Neural cell (in vitro differentiated cells): ENCODE measurements around the gene CD48. TPM values are rescaled to one million over a fixed set of nuclear protein-coding genes. Genes with fewer than 3 reads are reported as not detected.

Experiments
- H2AFZ ChIP-seq: fragments of 200-600, 300-800 bp; sonication (generic), shearing (Covaris generic); 2 replicates; pipeline ENCODE4 v1.6.0; 2014; ENCODE audit warnings: low read depth, mild to moderate bottlenecking, antibody characterized with exemption, low read length, moderate library complexity
- H3F3A ChIP-seq: fragments of 200-600 bp; shearing (Covaris generic); 2 replicates; pipeline ENCODE4 v1.6.1; 2016; ENCODE audit warnings: mild to moderate bottlenecking, moderate library complexity, mixed read lengths, antibody characterized with exemption, low read length; ENCODE audit not compliant: insufficient read depth, poor library complexity, severe bottlenecking
- H3K27ac ChIP-seq: fragments of 200-600, 300-800 bp; sonication (generic), shearing (Covaris generic); 2 replicates; pipeline ENCODE4 v1.5.1; 2014; ENCODE audit warnings: mild to moderate bottlenecking, low read length, moderate library complexity
- H3K27me3 ChIP-seq: fragments of 300-800, 200-600 bp; sonication (generic), shearing (Covaris generic); 2 replicates; pipeline ENCODE4 v1.6.0; 2014; ENCODE audit warnings: mild to moderate bottlenecking, low read depth, low read length, moderate library complexity; ENCODE audit not compliant: insufficient read depth
- H3K36me3 ChIP-seq: fragments of 300-800, 200-600 bp; sonication (generic), shearing (Covaris generic); 2 replicates; pipeline ENCODE4 v1.5.1; 2014; ENCODE audit warnings: mild to moderate bottlenecking, antibody characterized with exemption, low read length, moderate library complexity; ENCODE audit not compliant: insufficient read depth
- H3K4me2 ChIP-seq: fragments of 300-800, 200-600 bp; sonication (generic), shearing (Covaris generic); 2 replicates; pipeline ENCODE4 v1.6.0; 2014; ENCODE audit warnings: mild to moderate bottlenecking, low read length
- H3K4me3 ChIP-seq: fragments of 300-800, 200-600 bp; sonication (generic), shearing (Covaris generic); 2 replicates; pipeline ENCODE4 v1.5.1; 2014; ENCODE audit warnings: mild to moderate bottlenecking, low read length, moderate library complexity
- H3K79me2 ChIP-seq: fragments of 200-600 bp; shearing (Covaris generic); replicated peaks from 2 replicates; pipeline ENCODE4 v1.6.0; 2014; ENCODE audit warnings: mild to moderate bottlenecking, low read length, moderate library complexity; ENCODE audit not compliant: insufficient read depth
- H3K9ac ChIP-seq: fragments of 300-800, 200-600 bp; sonication (generic), shearing (Covaris generic); 2 replicates; pipeline ENCODE4 v1.6.1; 2016; ENCODE audit warnings: mild to moderate bottlenecking, low read length, mixed read lengths
- H3K9me2 ChIP-seq: fragments of 200-600 bp; shearing (Covaris generic); 2 replicates; pipeline ENCODE4 v1.6.1; 2016; ENCODE audit warnings: mild to moderate bottlenecking, low read length, mixed read lengths; ENCODE audit not compliant: insufficient read depth
- H3K9me3 ChIP-seq: fragments of 200-600, 300-800 bp; sonication (generic), shearing (Covaris generic); 2 replicates; pipeline ENCODE4 v1.6.1; 2016; ENCODE audit warnings: mild to moderate bottlenecking, mixed run types, low read length, moderate library complexity, mixed read lengths
- H4K20me1 ChIP-seq: fragments of 200-600 bp; shearing (Covaris generic); 2 replicates; pipeline ENCODE4 v1.6.1; 2016; ENCODE audit warnings: mild to moderate bottlenecking, mixed run types; ENCODE audit not compliant: insufficient read depth
- CTCF ChIP-seq: fragments of 450-650 bp; IDR thresholded peaks from 2 replicates; pipeline ENCODE4 v1.5.1; 2014; ENCODE audit warnings: antibody characterized with exemption, mild to moderate bottlenecking, moderate library complexity; ENCODE audit not compliant: poor library complexity, severe bottlenecking
- EP300 ChIP-seq: fragments of 450-650 bp; conservative IDR thresholded peaks from 2 replicates; pipeline ENCODE4 v1.6.1; 2014; ENCODE audit warnings: antibody characterized with exemption, mild to moderate bottlenecking, moderate library complexity; ENCODE audit not compliant: poor library complexity, severe bottlenecking
- EZH2 ChIP-seq: fragments of 200-600, 300-800 bp; shearing (Covaris generic), sonication (generic); IDR thresholded peaks from 2 replicates; pipeline ENCODE4 v1.6.1; 2014; ENCODE audit warnings: antibody characterized with exemption, low read length, borderline replicate concordance, mild to moderate bottlenecking; ENCODE audit not compliant: insufficient read depth, poor library complexity, severe bottlenecking
- MXI1 ChIP-seq: fragments of 450-650 bp; conservative IDR thresholded peaks from 2 replicates; pipeline ENCODE4 v1.6.1; 2014; ENCODE audit warnings: antibody characterized with exemption, mild to moderate bottlenecking; ENCODE audit not compliant: poor library complexity, severe bottlenecking
- POLR2AphosphoS5 ChIP-seq: IDR thresholded peaks from 2 replicates; pipeline ENCODE4 v1.6.1; 2012
- RAD21 ChIP-seq: fragments of 450-650 bp; conservative IDR thresholded peaks from 2 replicates; pipeline ENCODE4 v1.6.1; 2014; ENCODE audit warnings: antibody characterized with exemption, mild to moderate bottlenecking, moderate library complexity
- SMC3 ChIP-seq: fragments of 450-650 bp; conservative IDR thresholded peaks from 2 replicates; pipeline ENCODE4 v1.6.1; 2014; ENCODE audit warnings: antibody characterized with exemption, mild to moderate bottlenecking, moderate library complexity; ENCODE audit not compliant: poor library complexity
- TAF1 ChIP-seq: IDR thresholded peaks from 2 replicates; pipeline ENCODE4 v1.6.1; 2012; ENCODE audit warnings: low read depth
- polyA plus RNA-seq: library from polyadenylated mRNA; depleted of rRNA; stranded (reverse); fragments of >200 nt; gene quantifications from 2 replicates; pipeline ENCODE4 v1.2.3, GENCODE V29; 2014
- TF ChIP-seq, protein P1 (sequence below): IDR thresholded peaks from 2 replicates; pipeline ENCODE4 v1.6.1; 2012; ENCODE audit warnings: borderline replicate concordance

The CD48 gene
- polyA plus RNA-seq, 1 donor from 2014 or later, result not detected

- Histone ChIP-seq H3K9me3 (no peaks in the 10 kb centered on the region), H3K9me2 (no peaks in the 10 kb centered on the region), H3K4me3 (no peak overlapping the region), H3K36me3 (no peaks in the 10 kb centered on the region), H3K27ac (no peak overlapping the region), H3K9ac (no peak overlapping the region), H2AFZ (no peak overlapping the region), H3K79me2 (no peaks in the 10 kb centered on the region), H3K4me2 (no peak overlapping the region), H4K20me1 (no peaks in the 10 kb centered on the region), H3K27me3 (no peaks in the 10 kb centered on the region), H3F3A (no peaks in the 10 kb centered on the region)
- no peak for TF ChIP-seq EZH2
- TF ChIP-seq SMC3, result no peak
- TF ChIP-seq MXI1, result no peak
- TF ChIP-seq TAF1, result no peak
- TF ChIP-seq, protein P1, sequence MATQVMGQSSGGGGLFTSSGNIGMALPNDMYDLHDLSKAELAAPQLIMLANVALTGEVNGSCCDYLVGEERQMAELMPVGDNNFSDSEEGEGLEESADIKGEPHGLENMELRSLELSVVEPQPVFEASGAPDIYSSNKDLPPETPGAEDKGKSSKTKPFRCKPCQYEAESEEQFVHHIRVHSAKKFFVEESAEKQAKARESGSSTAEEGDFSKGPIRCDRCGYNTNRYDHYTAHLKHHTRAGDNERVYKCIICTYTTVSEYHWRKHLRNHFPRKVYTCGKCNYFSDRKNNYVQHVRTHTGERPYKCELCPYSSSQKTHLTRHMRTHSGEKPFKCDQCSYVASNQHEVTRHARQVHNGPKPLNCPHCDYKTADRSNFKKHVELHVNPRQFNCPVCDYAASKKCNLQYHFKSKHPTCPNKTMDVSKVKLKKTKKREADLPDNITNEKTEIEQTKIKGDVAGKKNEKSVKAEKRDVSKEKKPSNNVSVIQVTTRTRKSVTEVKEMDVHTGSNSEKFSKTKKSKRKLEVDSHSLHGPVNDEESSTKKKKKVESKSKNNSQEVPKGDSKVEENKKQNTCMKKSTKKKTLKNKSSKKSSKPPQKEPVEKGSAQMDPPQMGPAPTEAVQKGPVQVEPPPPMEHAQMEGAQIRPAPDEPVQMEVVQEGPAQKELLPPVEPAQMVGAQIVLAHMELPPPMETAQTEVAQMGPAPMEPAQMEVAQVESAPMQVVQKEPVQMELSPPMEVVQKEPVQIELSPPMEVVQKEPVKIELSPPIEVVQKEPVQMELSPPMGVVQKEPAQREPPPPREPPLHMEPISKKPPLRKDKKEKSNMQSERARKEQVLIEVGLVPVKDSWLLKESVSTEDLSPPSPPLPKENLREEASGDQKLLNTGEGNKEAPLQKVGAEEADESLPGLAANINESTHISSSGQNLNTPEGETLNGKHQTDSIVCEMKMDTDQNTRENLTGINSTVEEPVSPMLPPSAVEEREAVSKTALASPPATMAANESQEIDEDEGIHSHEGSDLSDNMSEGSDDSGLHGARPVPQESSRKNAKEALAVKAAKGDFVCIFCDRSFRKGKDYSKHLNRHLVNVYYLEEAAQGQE, result no peak
- TF ChIP-seq POLR2AphosphoS5, result no peak
- TF ChIP-seq CTCF, result no peak
- TF ChIP-seq EP300, result no peak
- TF ChIP-seq RAD21, result no peak
Measured at GRCh38 chr1:160720356-160721085, 8.9 kb upstream of the CD48 start.

DNA sequence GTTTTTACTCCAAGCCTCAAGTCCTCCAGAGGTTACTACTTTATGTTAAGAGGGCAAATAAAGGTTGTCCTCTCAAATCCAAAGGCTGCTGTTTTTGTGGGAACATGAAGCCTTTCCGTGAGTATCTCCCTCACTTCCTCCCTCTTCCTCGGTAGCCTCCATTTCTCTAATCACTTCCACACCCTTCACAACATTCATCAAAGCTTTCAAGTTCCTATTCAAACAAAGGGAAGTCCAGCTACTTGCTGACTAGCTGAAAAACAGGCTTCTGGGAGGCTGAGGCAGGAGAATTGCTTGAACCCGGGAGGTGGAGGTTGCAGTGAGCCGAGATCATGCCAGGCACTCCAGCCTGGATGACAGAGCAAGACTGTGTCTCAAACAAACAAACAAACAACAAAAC, 6.6 kb upstream of the CD48 start:
- Histone ChIP-seq H2AFZ (no peak overlapping the region), H3K9ac (no peak overlapping the region), H3K9me3 (no peaks in the 10 kb centered on the region), H3K36me3 (no peaks in the 10 kb centered on the region), H3K27me3 (no peaks in the 10 kb centered on the region), H4K20me1 (no peaks in the 10 kb centered on the region), H3F3A (no peaks in the 10 kb centered on the region), H3K27ac (no peak overlapping the region), H3K79me2 (no peaks in the 10 kb centered on the region), H3K4me3 (no peak overlapping the region), H3K9me2 (no peaks in the 10 kb centered on the region), H3K4me2 (no peak overlapping the region)
- TF ChIP-seq EZH2 (no peak), SMC3 (no peak), POLR2AphosphoS5 (no peak), CTCF (no peak), EP300 (no peak), TAF1 (no peak), MXI1 (no peak), RAD21 (no peak)
- TF ChIP-seq, protein P1, result no peak
